GM18499 (cell line): Measurements from ENCODE around the gene TERT.

Experiments used
- ATAC-seq: cut with Tn5 transposase; IDR thresholded peaks from one replicate; pipeline ENCODE4 v1.9.1; 2021; ENCODE audit warnings: moderate number of reproducible peaks; ENCODE audit not compliant: insufficient read depth, unreplicated experiment

The TERT gene

DNA sequence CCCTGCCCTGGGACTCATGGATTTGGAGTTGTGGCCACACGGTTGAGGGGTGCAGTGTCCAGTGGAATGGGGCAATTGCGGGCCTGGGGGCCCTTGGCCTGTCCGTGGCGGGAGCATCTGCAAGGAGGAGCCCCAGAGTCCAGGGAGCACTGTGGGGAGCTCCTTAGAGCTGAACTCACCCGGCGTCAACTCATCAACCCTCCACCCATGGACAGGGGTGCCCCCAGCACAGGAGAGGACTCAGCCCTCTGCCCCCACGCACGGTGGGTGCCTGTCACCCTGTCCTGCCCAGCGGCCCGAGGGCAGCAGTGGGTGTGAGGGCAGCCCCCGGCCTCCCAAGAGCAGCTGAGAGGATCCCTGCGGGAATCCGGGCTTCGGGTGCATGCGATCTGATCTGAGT, 70.2 kb downstream of the TERT start:
- ATAC-seq, result no peak

DNA sequence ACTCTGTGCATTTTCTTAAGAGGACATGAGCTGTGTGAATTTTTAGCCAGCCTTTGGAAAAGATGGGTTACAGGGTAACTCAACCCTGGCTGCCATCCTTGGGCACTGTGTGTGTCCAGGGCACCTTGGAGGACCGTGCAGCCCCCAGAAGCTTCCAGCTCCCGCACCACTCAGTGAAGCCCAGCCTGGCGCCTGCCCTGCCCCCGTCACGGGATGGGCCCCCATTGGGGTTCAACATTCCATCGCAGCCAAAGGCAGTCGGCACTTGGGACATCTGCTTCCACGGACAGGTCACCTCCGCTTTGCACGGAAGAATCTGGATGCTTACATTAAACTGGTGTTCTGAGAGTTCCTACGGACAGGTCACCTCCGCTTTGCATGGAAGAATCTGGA, 71.6 kb downstream of the TERT start:
- ATAC-seq, result no peak

GRCh38 chr5:1222621-1223277, 72.1 kb downstream of the TERT start:
- no peak for ATAC-seq

DNA sequence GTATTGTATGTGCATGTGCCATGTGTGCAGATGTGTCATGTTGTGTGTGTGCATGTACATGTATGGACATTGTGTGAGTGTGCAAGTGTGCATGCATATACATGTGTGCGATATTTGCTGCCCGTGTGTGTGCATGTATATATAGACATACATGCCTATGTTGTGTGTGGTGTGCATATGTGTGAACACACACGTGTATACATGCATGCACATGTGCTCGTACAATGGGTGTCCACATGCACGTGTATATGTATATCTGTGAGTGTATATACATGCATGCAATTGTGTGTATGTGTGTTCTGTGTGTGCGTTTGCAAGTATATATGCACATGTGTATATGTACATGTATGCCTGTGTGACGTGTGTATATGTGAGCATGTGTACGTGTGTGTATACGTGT, 72.7 kb downstream of the TERT start:
- ATAC-seq, result no peak

DNA sequence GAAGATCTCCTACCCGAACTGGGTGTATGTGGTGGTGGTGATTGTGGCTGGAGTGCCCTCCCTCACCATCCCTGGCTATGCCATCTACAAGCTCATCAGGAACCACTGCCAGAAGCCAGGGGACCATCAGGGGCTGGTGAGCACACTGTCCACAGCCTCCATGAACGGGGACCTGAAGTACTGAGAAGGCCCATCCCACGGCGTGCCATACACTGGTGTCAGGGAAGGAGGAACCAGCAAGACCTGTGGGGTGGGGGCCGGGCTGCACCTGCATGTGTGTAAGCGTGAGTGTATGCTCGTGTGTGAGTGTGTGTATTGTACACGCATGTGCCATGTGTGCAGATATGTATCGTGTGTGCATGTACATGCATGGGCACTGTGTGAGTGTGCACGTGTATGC, 73.1 kb downstream of the TERT start:
- no peak for ATAC-seq

DNA sequence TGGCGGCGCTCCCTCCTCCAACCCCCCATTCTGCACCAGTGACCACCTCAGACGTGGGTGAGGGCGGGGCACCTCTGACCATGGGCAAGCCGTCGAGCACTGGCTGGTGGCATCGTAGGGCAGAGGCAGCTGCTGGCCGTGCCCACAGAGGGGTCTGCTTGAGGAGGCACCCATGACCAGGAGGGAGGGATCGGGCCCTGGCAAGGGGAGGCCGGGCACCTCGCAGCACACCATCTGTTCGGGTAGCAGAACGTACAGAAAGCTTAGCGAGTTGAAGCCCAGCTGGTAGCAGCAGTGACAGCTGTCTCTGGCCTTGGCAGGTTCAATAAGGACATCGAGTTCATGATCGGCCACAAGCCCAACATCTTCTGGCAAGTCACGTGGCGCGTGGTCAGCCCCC, 74.0 kb downstream of the TERT start:
- no peak for ATAC-seq

GRCh38 chr5:1220351-1220750, 74.5 kb downstream of the TERT start:
- no peak for ATAC-seq

DNA sequence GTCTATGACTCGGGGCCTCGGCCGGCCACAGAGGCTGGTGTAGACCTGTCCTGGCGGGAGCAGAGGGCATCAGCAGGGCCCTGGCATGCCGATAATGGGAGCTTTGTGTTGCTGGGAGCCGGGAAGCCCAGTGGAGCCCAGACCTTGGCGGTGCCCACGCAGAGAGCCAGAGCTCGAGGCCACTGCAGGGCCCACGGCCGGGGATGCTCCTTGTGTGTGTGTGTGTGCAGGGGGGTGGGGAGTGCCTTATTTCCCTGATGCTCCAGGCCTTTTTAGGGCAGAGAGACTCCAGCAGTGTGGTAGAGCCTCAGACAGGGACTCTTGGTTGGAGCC, 75.1 kb downstream of the TERT start:
- no peak for ATAC-seq

DNA sequence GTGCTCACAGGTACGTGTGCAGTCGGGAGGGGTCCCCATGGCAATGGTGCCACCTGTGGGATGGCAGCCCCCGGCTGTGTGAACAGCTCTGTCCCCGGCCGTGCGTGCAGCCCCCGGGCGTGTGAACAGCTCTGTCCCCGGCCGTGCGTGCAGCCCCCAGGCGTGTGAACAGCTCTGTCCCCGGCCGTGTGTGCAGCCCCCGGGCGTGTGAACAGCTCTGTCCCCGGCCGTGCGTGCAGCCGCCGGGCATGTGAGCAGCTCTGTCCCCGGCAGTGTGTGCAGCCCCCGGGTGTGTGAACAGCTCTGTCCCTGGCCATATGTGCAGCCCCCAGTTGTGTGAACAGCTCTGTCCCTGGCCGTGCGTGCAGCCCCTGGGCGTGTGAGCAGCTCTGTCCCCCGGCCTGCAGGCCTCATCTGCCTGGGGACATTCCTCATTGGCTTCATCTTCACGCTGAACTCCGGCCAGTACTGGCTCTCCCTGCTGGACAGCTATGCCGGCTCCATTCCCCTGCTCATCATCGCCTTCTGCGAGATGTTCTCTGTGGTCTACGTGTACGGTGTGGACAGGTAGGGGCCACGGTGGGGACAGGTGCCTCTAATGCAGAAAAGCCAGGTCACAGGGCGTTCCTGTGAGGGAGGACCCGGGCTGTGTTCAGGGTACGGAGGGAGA, 75.6 kb downstream of the TERT start:
- no peak for ATAC-seq

DNA sequence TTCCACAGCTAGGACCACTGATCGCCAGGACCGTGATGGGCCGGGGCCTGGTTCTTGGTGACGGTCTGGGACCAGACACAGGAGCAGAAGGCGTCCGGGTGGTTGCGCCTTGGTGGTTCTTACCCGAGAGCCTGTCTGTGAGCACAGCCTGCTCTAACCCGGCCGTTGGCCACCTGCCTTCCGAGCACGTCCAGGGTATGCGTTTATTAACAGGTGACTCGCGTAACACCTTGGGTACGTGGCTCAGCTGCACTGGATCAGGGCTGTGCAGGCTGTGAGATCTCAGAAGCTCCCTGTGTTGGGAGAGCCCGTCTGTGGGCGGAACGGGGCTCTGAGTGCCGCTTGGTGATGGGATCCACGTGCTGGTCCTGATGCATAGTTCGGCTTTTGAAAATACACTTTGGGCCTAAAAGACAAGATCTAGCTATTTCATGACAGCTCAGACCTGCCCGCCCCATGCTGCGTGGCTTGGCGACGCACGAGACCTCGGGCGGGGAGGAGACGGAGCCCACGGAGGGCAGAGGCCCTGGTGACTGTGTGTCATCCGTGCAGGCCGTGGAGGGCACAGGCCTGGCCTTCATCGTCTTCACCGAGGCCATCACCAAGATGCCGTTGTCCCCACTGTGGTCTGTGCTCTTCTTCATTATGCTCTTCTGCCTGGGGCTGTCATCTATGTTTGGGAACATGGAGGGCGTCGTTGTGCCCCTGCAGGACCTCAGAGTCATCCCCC, 76.4 kb downstream of the TERT start:
- ATAC-seq, result no peak

GRCh38 chr5:1217596-1218206, 77.2 kb downstream of the TERT start:
- ATAC-seq, result no peak

DNA sequence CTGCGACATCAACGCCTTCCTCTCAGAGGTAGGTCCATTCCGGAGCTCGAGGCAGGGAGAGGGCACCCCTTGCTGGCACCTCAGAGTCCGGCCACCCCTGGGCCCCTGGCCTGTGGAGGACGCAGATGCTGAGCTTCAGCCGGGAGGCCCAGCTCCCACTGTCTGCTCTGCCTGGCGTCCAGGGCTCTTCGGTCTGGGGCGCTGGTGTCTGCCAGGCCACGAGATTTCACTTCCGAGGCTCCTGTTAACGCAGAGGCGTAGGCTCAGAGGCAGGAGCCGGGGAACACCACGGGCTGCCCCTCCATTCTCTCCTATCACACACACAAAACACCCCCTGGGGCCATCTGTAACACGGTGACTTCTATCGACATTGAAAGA, 78.0 kb downstream of the TERT start:
- no peak for ATAC-seq

DNA sequence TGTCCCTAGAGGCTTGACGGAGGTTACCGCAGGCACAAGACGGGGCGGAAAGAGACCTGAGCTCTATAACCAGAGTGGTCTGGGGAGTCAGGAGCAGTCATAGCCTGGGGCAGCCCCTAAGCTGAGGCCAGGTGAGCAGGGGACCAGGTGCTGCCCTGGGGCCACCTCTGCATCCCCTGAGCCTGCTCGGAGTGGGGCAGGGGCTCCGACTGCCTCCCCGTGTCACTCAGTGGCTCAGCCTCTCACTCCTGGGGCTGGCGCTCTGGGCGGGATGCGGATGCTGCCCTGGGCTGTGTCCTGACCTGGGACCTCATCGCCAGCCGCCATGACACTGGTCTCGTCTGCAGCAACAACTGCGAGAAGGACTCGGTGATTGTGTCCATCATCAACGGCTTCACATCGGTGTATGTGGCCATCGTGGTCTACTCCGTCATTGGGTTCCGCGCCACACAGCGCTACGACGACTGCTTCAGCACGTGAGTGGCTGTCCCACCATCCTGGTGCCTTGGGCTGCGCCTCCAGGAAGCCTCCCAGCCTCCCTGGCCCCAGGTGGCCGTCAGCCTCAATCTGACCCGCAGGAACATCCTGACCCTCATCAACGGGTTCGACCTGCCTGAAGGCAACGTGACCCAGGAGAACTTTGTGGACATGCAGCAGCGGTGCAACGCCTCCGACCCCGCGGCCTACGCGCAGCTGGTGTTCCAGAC, 78.5 kb downstream of the TERT start:
- ATAC-seq, result no peak

DNA sequence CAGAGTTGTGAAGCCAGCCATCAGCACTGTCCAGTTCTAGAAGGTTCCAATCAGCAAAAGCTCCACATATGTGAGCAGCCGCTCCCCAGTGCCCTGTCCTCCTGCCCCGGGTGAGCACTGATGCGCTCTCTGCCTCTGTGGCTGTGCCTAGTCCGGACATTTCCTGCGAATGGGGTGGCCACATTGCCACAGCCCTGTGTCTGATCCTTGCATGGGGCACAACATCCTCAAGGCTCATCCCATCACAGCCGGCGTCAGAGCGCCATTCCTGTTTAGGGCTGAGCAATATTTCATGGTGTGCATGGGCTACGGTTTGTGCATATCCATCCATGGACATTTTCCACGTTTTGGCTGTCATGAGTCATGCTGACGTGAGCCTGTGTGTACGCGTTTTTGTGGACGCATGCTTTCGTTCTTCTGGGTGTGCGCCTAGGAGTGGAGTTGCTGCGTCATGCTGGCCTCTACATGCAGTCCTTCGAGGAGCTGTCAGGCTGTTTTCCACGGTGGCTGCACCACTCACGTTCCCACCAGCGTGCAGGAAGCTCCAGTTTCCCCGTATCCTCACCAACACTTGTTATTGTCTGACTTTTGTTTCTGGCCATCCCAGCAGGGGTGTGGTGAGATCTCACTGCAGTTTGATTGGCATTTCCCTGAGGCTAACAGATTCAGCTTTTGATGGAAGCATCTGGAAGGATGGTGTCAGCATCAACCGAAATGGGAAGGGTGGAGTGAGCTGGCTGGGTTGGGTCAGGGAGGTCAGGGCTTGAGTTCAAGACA, 79.4 kb downstream of the TERT start:
- no peak for ATAC-seq

GRCh38 chr5:1214936-1215220, 80.0 kb downstream of the TERT start:
- no peak for ATAC-seq

DNA sequence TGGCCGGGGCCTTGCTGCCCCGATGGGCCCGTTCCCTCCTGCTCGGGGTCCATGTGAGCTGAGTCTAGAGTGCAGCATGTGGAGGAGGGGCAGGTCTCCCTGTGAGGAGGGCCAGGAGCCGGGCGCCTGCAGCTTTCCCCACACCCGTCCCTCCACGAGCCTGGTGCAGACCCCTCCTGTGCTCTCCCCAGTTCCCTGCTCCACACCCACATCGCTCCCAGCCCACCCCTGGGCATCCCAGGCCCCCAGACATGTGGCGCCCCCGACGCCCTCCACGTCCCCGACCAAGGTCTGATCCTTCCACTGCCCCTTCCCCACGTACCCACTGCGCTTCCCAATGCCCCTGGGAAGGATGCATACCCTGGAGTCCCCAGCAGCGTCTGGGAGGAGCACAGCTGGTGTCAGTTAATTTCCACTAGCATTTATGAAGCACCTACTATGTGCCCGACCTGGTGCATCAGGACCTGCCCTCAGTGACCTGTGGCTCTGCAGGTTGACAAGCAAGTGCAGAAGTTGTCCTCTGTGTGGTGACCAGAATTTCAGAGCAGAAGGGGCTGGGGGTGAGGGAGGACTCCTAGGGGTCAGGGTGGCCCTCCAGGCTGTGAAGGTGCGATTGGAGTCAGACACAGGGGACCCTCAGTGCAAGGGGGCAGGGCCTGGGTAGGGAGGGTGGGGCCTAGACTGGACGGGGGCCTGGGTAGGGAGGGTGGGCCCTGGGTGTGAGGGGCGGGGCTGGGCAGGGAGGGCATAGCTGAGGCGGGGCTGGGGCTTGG, 80.5 kb downstream of the TERT start:
- no peak for ATAC-seq

DNA sequence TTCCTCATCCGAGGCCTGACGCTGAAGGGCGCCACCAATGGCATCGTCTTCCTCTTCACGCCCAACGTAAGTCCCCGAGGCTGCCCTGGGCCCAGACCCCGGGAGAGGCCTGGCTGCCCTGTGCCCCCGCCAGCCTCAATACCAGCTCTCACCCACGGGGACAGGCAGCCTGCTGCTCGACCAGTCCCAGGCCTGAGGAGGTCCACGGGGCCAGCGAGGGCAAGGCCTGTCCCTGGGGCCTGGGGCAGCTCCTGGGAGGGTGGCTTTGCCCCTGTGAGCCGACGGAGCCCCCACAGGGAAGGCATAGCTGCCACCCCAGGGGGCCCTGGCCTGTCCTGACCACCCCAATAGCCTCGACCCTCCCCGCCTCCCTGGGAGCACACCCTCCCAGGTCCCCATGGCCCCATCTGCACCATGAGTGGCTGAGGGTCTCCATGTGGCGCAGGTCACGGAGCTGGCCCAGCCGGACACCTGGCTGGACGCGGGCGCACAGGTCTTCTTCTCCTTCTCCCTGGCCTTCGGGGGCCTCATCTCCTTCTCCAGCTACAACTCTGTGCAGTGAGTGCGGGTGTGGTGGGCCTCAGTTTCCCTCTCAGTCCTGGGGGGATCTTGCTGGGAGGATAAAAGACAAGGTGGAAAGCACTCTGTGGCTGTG, 81.2 kb downstream of the TERT start:
- no peak for ATAC-seq

GRCh38 chr5:1212881-1213280, 82.0 kb downstream of the TERT start:
- no peak for ATAC-seq

GRCh38 chr5:1212271-1212670, 82.6 kb downstream of the TERT start:
- ATAC-seq, result no peak
